K562 (cell line): ENCODE measurements around the gene AXIN2. TPM values are rescaled to one million over a fixed set of nuclear protein-coding genes. Genes with fewer than 3 reads are reported as not detected.

Source experiments
- CREB1 ChIP-seq, 2 experiments: sonication (generic) in 1 of 2; formaldehyde crosslinking in 1 of 2; IDR thresholded peaks; 2 replicates each; pipeline versions ENCODE4 v1.6.1 to v1.8.0; 2012 to 2022; ENCODE audit warnings: inconsistent platforms in 1 of 2, mild to moderate bottlenecking in 1 of 2, missing genetic modification reagents in 1 of 2, moderate library complexity in 1 of 2
- EHMT2 ChIP-seq: fragments of 450-650 bp; IDR thresholded peaks from 2 replicates; pipeline ENCODE4 v1.6.1; 2018; ENCODE audit warnings: antibody characterized with exemption
- ERF ChIP-seq: fragments of 450-650 bp; formaldehyde crosslinking; IDR thresholded peaks from 2 replicates; pipeline ENCODE4 v1.4.0; 2020; ENCODE audit warnings: mild to moderate bottlenecking, mixed read lengths
- ID3 ChIP-seq, 2 experiments: fragments of 250-450 bp in 1 of 2; fragments of 450-650 bp in 1 of 2; sonication (Bioruptor Pico) in 1 of 2; IDR thresholded peaks; 2 replicates each; pipeline versions ENCODE4 v1.6.1 to v1.8.0; 2016 to 2021; ENCODE audit warnings: mild to moderate bottlenecking in 2 of 2, moderate library complexity in 2 of 2, missing compliant biosample characterization in 1 of 2, missing genetic modification characterization in 1 of 2
- JUND ChIP-seq, 2 experiments: IDR thresholded peaks; 2 replicates in 1 of 2; 3 replicates in 1 of 2; pipeline ENCODE4 v1.6.1; 2011; ENCODE audit warnings: borderline replicate concordance in 2 of 2, low read depth in 2 of 2, low read length in 2 of 2, improper control_type of control experiment in 1 of 2, missing biosample characterization in 1 of 2, missing genetic modification characterization in 1 of 2, missing genetic modification reagents in 1 of 2
- MAZ ChIP-seq, 2 experiments: fragments of 450-650 bp in 1 of 2; sonication (generic) in 1 of 2; formaldehyde crosslinking; IDR thresholded peaks in 1 of 2; conservative IDR thresholded peaks in 1 of 2; 2 replicates each; pipeline versions ENCODE4 v1.4.0 to v1.5.0; 2020; ENCODE audit warnings: mild to moderate bottlenecking in 1 of 2, missing genetic modification reagents in 1 of 2
- MYBL2 ChIP-seq, 2 experiments: fragments of 450-650 bp in 1 of 2; sonication (generic) in 1 of 2; formaldehyde crosslinking in 1 of 2; IDR thresholded peaks; 2 replicates each; pipeline versions ENCODE4 v1.6.1 to v1.8.1; 2017 to 2022; ENCODE audit warnings: borderline replicate concordance in 1 of 2, inconsistent platforms in 1 of 2, low read depth in 1 of 2, mild to moderate bottlenecking in 1 of 2, missing genetic modification reagents in 1 of 2, moderate library complexity in 1 of 2
- NFRKB ChIP-seq: fragments of 450-650 bp; IDR thresholded peaks from 2 replicates; pipeline ENCODE4 v1.6.1; 2016; ENCODE audit warnings: low read depth
- NR0B1 ChIP-seq: fragments of 450-650 bp; IDR thresholded peaks from one replicate; pipeline ENCODE4 v1.6.1; 2018; ENCODE audit warnings: mild to moderate bottlenecking, moderate library complexity; ENCODE audit not compliant: partially characterized antibody
- POLR3G ChIP-seq: IDR thresholded peaks from 2 replicates; pipeline ENCODE4 v1.6.1; 2011; ENCODE audit not compliant: insufficient read length, insufficient replicate concordance; ENCODE audit errors: extremely low read depth
- PREB ChIP-seq: sonication (generic); formaldehyde crosslinking; IDR thresholded peaks from 2 replicates; pipeline ENCODE4 v1.8.1; 2023; ENCODE audit warnings: mild to moderate bottlenecking, missing genetic modification reagents
- U2AF1 ChIP-seq: fragments of 200-400 bp; formaldehyde crosslinking; optimal IDR thresholded peaks from 2 replicates; pipeline ENCODE3; 2017; ENCODE audit warnings: mild to moderate bottlenecking, low read depth, low read length, moderate library complexity
- ZNF175 ChIP-seq: fragments of 200-800 bp; sonication (Bioruptor generic); IDR thresholded peaks from 2 replicates; pipeline ENCODE4 v1.6.1; 2016; ENCODE audit warnings: low read depth, mild to moderate bottlenecking, missing genetic modification characterization, missing compliant biosample characterization
- ZNF239 ChIP-seq: fragments of 250-450 bp; sonication (Bioruptor Pico); IDR thresholded peaks from 2 replicates; pipeline ENCODE4 v1.4.0; 2020; ENCODE audit warnings: mild to moderate bottlenecking
- ZNF253 ChIP-seq: fragments of 250-450 bp; sonication (Bioruptor Pico); conservative IDR thresholded peaks from 2 replicates; pipeline ENCODE4 v1.6.1; 2021; ENCODE audit warnings: mild to moderate bottlenecking
- ZNF511 ChIP-seq: sonication (generic); formaldehyde crosslinking; IDR thresholded peaks from 2 replicates; pipeline ENCODE4 v1.8.0; 2022; ENCODE audit warnings: mild to moderate bottlenecking, missing genetic modification reagents
- ZNF592 ChIP-seq: fragments of 450-650 bp; IDR thresholded peaks from 2 replicates; pipeline ENCODE4 v1.6.1; 2017; ENCODE audit warnings: antibody characterized with exemption, mild to moderate bottlenecking
- polyA plus RNA-seq, 8 experiments: library from polyadenylated mRNA; depleted of rRNA in 4 of 8; stranded (reverse) in 5 of 8; unstranded in 3 of 8; fragments of >200 nt; fragmentation: Nextera tagmentation in 2 of 8; fragmentation: Illumina TruSeq in 1 of 8; extraction: Ambion mirVana in 2 of 8; extraction: Trizol in 1 of 8; gene quantifications; 2 replicates each; pipeline versions ENCODE4 v1.2.1 to v1.2.3, GENCODE V29; 2011 to 2014; ENCODE audit warnings: inconsistent platforms in 1 of 8, missing spikeins in 1 of 8
- total RNA-seq, 7 experiments: library from RNA; depleted of rRNA in 6 of 7; stranded (reverse); fragments of >200 nt in 6 of 7; fragmentation: Illumina TruSeq in 2 of 7; extraction: Trizol in 2 of 7; gene quantifications; 2 replicates each; pipeline versions ENCODE4 v1.2.1 to v1.2.3, GENCODE V29; 2011 to 2021; ENCODE audit warnings: low replicate concordance in 1 of 7

AXIN2 gene
- total and polyA plus RNA-seq, 9 of the 15 experiments (the other 6 are each of a cell fraction or from before 2014, with no cell fraction given) = 0.21 to 3.3 (median 1.2) TPM

- TF ChIP-seq ZNF511 (CRISPR knock-in tag) (no peak), EHMT2 (no peak), CREB1 (IDR thresholded peaks at IDR 0.05) (peak; percentile 34), CREB1 (CRISPR knock-in tag; IDR thresholded peaks at IDR 0.05) (no peak), POLR3G (no peak), U2AF1 (no peak), ZNF175 (CRISPR knock-in tag) (no peak), ERF (CRISPR knock-in tag) (no peak), JUND (IDR thresholded peaks at IDR 0.05; ENCODE audit: borderline replicate concordance, low read depth, low read length) (peak; percentile 32; the same call in 1 of the 2 replicates), JUND (tag; IDR thresholded peaks at IDR 0.05; ENCODE audit: borderline replicate concordance, low read depth, low read length) (no peak; the same call in 2 of the 3 replicates), ZNF239 (CRISPR knock-in tag) (no peak), MYBL2 (IDR thresholded peaks at IDR 0.05; ENCODE audit: low read depth) (no peak), MYBL2 (CRISPR knock-in tag; IDR thresholded peaks at IDR 0.05; ENCODE audit: borderline replicate concordance) (no peak), PREB (CRISPR knock-in tag) (no peak), NFRKB (no peak), ZNF592 (no peak), ZNF253 (no peak), MAZ (CRISPR knock-in tag; conservative IDR thresholded peaks at IDR 0.05 in 1 of 2, IDR thresholded peaks at IDR 0.05 in 1 of 2) (no peak), ID3 (CRISPR knock-in tag; IDR thresholded peaks at IDR 0.05) (no peak), ID3 (tag; IDR thresholded peaks at IDR 0.05) (no peak), NR0B1 (no peak)
Measured at GRCh38 chr17:65537845-65538674, 23.4 kb downstream of the AXIN2 start (continued).
